Stimulated activated CD4-positive, alpha-beta T cell treated with anti-CD3 and anti-CD28 coated beads, Interleukin-1b, Interleukin-23, amount 100 ng/mL, for 48 hours (primary cell): ENCODE results near the gene MCM3AP.
"Not testable (repeated sequence)": the region's sequence is repeated elsewhere in the genome, so short reads cannot be mapped to it uniquely, and the experiment has no call there.

Experiments used
- DNase-seq: peaks from one replicate; pipeline ENCODE4 v3.0.0-alpha.2; 2020

The MCM3AP gene

GRCh38 chr21:46268371-46268770 is 17.0 kb downstream of the MCM3AP start:
- no peak for DNase-seq

- no peak for DNase-seq
Measured at GRCh38 chr21:46266946-46267345, 18.5 kb downstream of the MCM3AP start.

GRCh38 chr21:46265736-46266525 is 19.5 kb downstream of the MCM3AP start:
- no peak for DNase-seq

- no peak for DNase-seq
Measured at GRCh38 chr21:46264690-46265144, 20.7 kb downstream of the MCM3AP start.

GRCh38 chr21:46264046-46264689 is 21.2 kb downstream of the MCM3AP start:
- DNase-seq = no peak

GRCh38 chr21:46256501-46256994 is 28.9 kb downstream of the MCM3AP start:
- no peak for DNase-seq

- DNase-seq = no peak
Measured at GRCh38 chr21:46255758-46256337, 29.6 kb downstream of the MCM3AP start.

GRCh38 chr21:46255166-46255565 is 30.2 kb downstream of the MCM3AP start:
- DNase-seq = no peak

GRCh38 chr21:46254208-46254975 is 31.0 kb downstream of the MCM3AP start:
- DNase-seq = no peak

GRCh38 chr21:46253610-46254124 is 31.7 kb downstream of the MCM3AP start:
- peak; percentile 66 for DNase-seq

GRCh38 chr21:46252840-46253239 is 32.6 kb downstream of the MCM3AP start:
- DNase-seq = no peak

GRCh38 chr21:46250146-46250725 is 35.2 kb downstream of the MCM3AP start:
- DNase-seq = no peak

- DNase-seq = no peak
Measured at GRCh38 chr21:46248827-46249226, 36.6 kb downstream of the MCM3AP start.

GRCh38 chr21:46248422-46248782 is 37.0 kb downstream of the MCM3AP start:
- DNase-seq = no peak

GRCh38 chr21:46247699-46248421 is 37.6 kb downstream of the MCM3AP start:
- no peak for DNase-seq

- DNase-seq = no peak
Measured at GRCh38 chr21:46246345-46246744, 39.1 kb downstream of the MCM3AP start.

GRCh38 chr21:46245213-46245915 is 40.0 kb downstream of the MCM3AP start:
- no peak for DNase-seq

GRCh38 chr21:46244602-46245001 is 40.8 kb downstream of the MCM3AP start:
- DNase-seq = no peak

GRCh38 chr21:46243960-46244361 is 41.5 kb downstream of the MCM3AP start:
- no peak for DNase-seq

GRCh38 chr21:46243325-46243724 is 42.1 kb downstream of the MCM3AP start:
- DNase-seq = no peak

- DNase-seq = not testable (repeated sequence)
Measured at GRCh38 chr21:46241577-46241976, 43.8 kb downstream of the MCM3AP start.
